ENCODE data around the gene BAHCC1.
"Not testable (repeated sequence)": the region's sequence is repeated elsewhere in the genome, so short reads cannot be mapped to it uniquely, and the experiment has no call there.

Gene BAHCC1

GRCh38 chr17:81349397-81350319, 45.6 kb upstream of the BAHCC1 start:
- no peak for TF ChIP-seq CTCF (IDR thresholded peaks at IDR 0.05; ENCODE audit: control insufficient read depth, extremely low read depth, insufficient read depth)
- no peak overlapping the region for H3K4me3 ChIP-seq (ENCODE audit: low read depth, low read length)
- no peak for DNase-seq (ENCODE audit: low read depth)

GRCh38 chr17:81350320-81350890, 44.9 kb upstream of the BAHCC1 start:
- no peak for DNase-seq (ENCODE audit: low read depth)
- no peak for TF ChIP-seq CTCF (IDR thresholded peaks at IDR 0.05; ENCODE audit: control insufficient read depth, extremely low read depth, insufficient read depth)
- no peak overlapping the region for H3K4me3 ChIP-seq (ENCODE audit: low read depth, low read length)

- H3K4me3 ChIP-seq (ENCODE audit: low read depth, low read length); DNase-seq (ENCODE audit: low read depth): not testable (repeated sequence)
These were observed 43.8 kb upstream of the BAHCC1 start for GRCh38 chr17:81351329-81352052.

GRCh38 chr17:81352056-81352455, 43.2 kb upstream of the BAHCC1 start:
- not testable (repeated sequence) for H3K4me3 ChIP-seq (ENCODE audit: low read depth, low read length); DNase-seq (ENCODE audit: low read depth)

- no peak for DNase-seq (ENCODE audit: low read depth)
- TF ChIP-seq CTCF (IDR thresholded peaks at IDR 0.05; ENCODE audit: control insufficient read depth, extremely low read depth, insufficient read depth) = no peak
- no peak overlapping the region for H3K4me3 ChIP-seq (ENCODE audit: low read depth, low read length)
These were observed 40.9 kb upstream of the BAHCC1 start for GRCh38 chr17:81354252-81354953.

GRCh38 chr17:81354954-81355347, 40.3 kb upstream of the BAHCC1 start:
- no peak for TF ChIP-seq CTCF (IDR thresholded peaks at IDR 0.05; ENCODE audit: control insufficient read depth, extremely low read depth, insufficient read depth)
- DNase-seq (ENCODE audit: low read depth) = no peak
- no peak overlapping the region for H3K4me3 ChIP-seq (ENCODE audit: low read depth, low read length)

DNA sequence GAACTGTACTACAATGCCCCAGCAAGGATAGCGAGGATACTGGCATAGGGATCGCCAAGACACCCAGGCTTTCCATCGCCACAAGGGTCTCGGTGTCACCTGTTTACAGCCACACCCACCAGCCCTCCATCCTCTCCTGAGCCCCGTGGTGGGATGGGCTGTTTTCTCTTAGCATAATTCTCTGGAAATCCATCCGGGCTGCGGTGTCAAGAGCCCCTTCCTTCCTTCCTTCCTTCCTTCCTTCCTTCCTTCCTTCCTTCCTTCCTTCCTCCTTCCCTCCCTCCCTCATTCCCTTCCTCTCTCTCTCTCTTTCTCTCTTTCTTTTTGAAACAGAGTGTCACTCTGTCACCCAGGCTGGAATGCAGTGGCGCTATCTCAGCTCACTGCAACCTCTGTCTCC, 36.0 kb upstream of the BAHCC1 start:
- no peak overlapping the region for H3K4me3 ChIP-seq (ENCODE audit: low read depth, low read length)
- TF ChIP-seq CTCF (IDR thresholded peaks at IDR 0.05; ENCODE audit: control insufficient read depth, extremely low read depth, insufficient read depth) = no peak
- no peak for DNase-seq (ENCODE audit: low read depth)

- not testable (repeated sequence) for H3K4me3 ChIP-seq (ENCODE audit: low read depth, low read length); DNase-seq (ENCODE audit: low read depth)
These were observed 33.3 kb upstream of the BAHCC1 start for GRCh38 chr17:81362001-81362400.

Data from LNCaP clone FGC (cell line).